Naive thymus-derived CD4-positive, alpha-beta T cell (primary cell): ENCODE results near the gene TRAF7. TPM values are rescaled to one million over a fixed set of nuclear protein-coding genes. Genes with fewer than 3 reads are reported as not detected.

Experiments
- ATAC-seq: fragments of 150-1000 bp; cut with Tn5 transposase; 2 replicates; pipeline ENCODE4 v1.10.0; 2021; ENCODE audit warnings: mild to moderate bottlenecking, moderate library complexity
- CTCF ChIA-PET: fragments of 350-600 bp; sonication (Branson Sonifier 250); formaldehyde crosslinking; loops from one replicate; lab custom pipeline; 2021; ENCODE audit warnings: antibody characterized with exemption; lab: Charles Lee
- POLR2A ChIA-PET: fragments of 350-600 bp; sonication (Branson Sonifier 250); formaldehyde crosslinking; loops from one replicate; lab custom pipeline; 2021; ENCODE audit warnings: antibody characterized with exemption, inconsistent platforms; lab: Charles Lee
- DNase-seq, 9 donors: peaks; one replicate each; pipeline versions ENCODE4 v3.0.0 to v3.0.0-alpha.2; 2020 to 2022; ENCODE audit warnings: mixed read lengths in 1 of 9
- H3K27ac ChIP-seq: one replicate; pipeline ENCODE4 v1.7.0; 2013; ENCODE audit warnings: mild to moderate bottlenecking, low read depth, low read length, moderate library complexity
- H3K27me3 ChIP-seq, 2 donors: one replicate each; pipeline ENCODE4 v1.7.0; 2013; ENCODE audit warnings: low read length in 2 of 2, mild to moderate bottlenecking in 2 of 2, moderate library complexity in 2 of 2; ENCODE audit not compliant: control insufficient read depth in 2 of 2, insufficient read depth in 2 of 2
- H3K36me3 ChIP-seq, 3 experiments: 1 replicate in 2 of 3; 2 replicates in 1 of 3; pipeline ENCODE4 v1.7.0; 2013; ENCODE audit warnings: low read length in 3 of 3, mild to moderate bottlenecking in 3 of 3, moderate library complexity in 1 of 3; ENCODE audit not compliant: insufficient read depth in 3 of 3, control insufficient read depth in 2 of 3
- H3K4me1 ChIP-seq, 2 donors: one replicate each; pipeline ENCODE4 v1.7.0; 2013; ENCODE audit warnings: low read length in 2 of 2, mild to moderate bottlenecking in 2 of 2, moderate library complexity in 1 of 2; ENCODE audit not compliant: control insufficient read depth in 2 of 2, insufficient read depth in 2 of 2
- H3K4me3 ChIP-seq: 2 replicates; pipeline ENCODE4 v1.7.0; 2013; ENCODE audit warnings: mild to moderate bottlenecking, low read length
- H3K9me3 ChIP-seq, 3 experiments: 1 replicate in 2 of 3; 2 replicates in 1 of 3; pipeline ENCODE4 v1.7.0; 2013; ENCODE audit warnings: low read length in 3 of 3; ENCODE audit not compliant: control insufficient read depth in 2 of 3
- H3K27ac Mint-ChIP-seq, 9 donors: one replicate each; pipeline ENCODE4 v1.8.0; 2020 to 2022; ENCODE audit warnings: mixed read lengths in 9 of 9, mild to moderate bottlenecking in 8 of 9, moderate library complexity in 5 of 9, inconsistent platforms in 2 of 9
- H3K27me3 Mint-ChIP-seq, 5 donors: one replicate each; pipeline ENCODE4 v1.8.0; 2021 to 2022; ENCODE audit warnings: mixed read lengths in 5 of 5, mild to moderate bottlenecking in 1 of 5
- H3K36me3 Mint-ChIP-seq, 5 donors: one replicate each; pipeline ENCODE4 v1.8.0; 2020 to 2022; ENCODE audit warnings: mixed read lengths in 5 of 5, mild to moderate bottlenecking in 3 of 5, inconsistent platforms in 1 of 5
- H3K4me1 Mint-ChIP-seq, 7 donors: one replicate each; pipeline ENCODE4 v1.8.0; 2020 to 2022; ENCODE audit warnings: mixed read lengths in 7 of 7, mild to moderate bottlenecking in 3 of 7, inconsistent platforms in 1 of 7
- H3K4me3 Mint-ChIP-seq, 10 donors: one replicate each; pipeline ENCODE4 v1.8.0; 2020 to 2022; ENCODE audit warnings: mild to moderate bottlenecking in 10 of 10, mixed read lengths in 10 of 10, moderate library complexity in 6 of 10, inconsistent platforms in 2 of 10
- H3K9me3 Mint-ChIP-seq, 11 donors: one replicate each; pipeline ENCODE4 v1.8.0; 2020 to 2022; ENCODE audit warnings: mixed read lengths in 11 of 11, mild to moderate bottlenecking in 4 of 11, inconsistent platforms in 1 of 11, moderate library complexity in 1 of 11
- intact Hi-C, 2 donors: fragments of 100-400 bp; cut with micrococcal nuclease; formaldehyde crosslinking; loops; one replicate each; pipeline ENCODE4 v1.15.1; 2023
- microRNA-seq: library from miRNA; unstranded; fragments of <30 nt; microRNA quantifications from one replicate; pipeline ENCODE4 v1.2.0, GENCODE V29; 2022; ENCODE audit warnings: borderline microRNAs expressed
- polyA plus RNA-seq, 2 donors: library from polyadenylated mRNA; unstranded; fragments of 300-500 nt; fragmentation: Illumina TruSeq; gene quantifications; one replicate each; pipeline ENCODE4 v1.2.3, GENCODE V29; 2021
- total RNA-seq, 6 experiments: library from RNA in 5 of 6; stranded (reverse) in 5 of 6; gene quantifications; 1 replicate in 5 of 6; 2 replicates in 1 of 6; pipeline ENCODE4 v1.2.3 and lab custom pipeline; 2021 to 2026

Gene TRAF7
- total and polyA plus RNA-seq, 7 experiments from 2014 or later: 4.8 to 58.3 (median 34.8) TPM

GRCh38 chr16:2223221-2223941 lies 67.8 kb downstream of the TRAF7 start, which contains the start of gene E4F1:
Gene E4F1, plus strand, starts transcription at chr16:2223591. Its CDS starts 23 bp downstream, at chr16:2223614.
- Mint-ChIP-seq H3K27ac (peak within 1 kb of the TSS; percentile 45 to 92 (median 86)), H3K27me3 (peaks cover 0 to 3% (median 0%) of the 10 kb centered on the region in 5 donors), H3K9me3 (no peaks in the 10 kb centered on the region), H3K36me3 (peaks cover 0 to 7% (median 0%) of the 10 kb centered on the region in 5 donors), H3K4me3 (peak within 1 kb of the TSS; percentile 79 to 91 (median 88)), H3K4me1 (peaks cover 0 to 25% (median 19%) of the 10 kb centered on the region in 7 donors)
- ATAC-seq: peak; percentile 99
- DNase-seq: peak; percentile 91 to 99 (median 97)
- Histone ChIP-seq H3K27ac (peak within 1 kb of the TSS; percentile 81), H3K36me3 (peaks cover 0 to 24% (median 0%) of the 10 kb centered on the region in 3 experiments), H3K4me3 (peak within 1 kb of the TSS; percentile 81), H3K27me3 (no peaks in the 10 kb centered on the region), H3K4me1 (peaks cover 7 to 9% of the 10 kb centered on the region in 2 donors), H3K9me3 (no peaks in the 10 kb centered on the region)
- POLR2A ChIA-PET: interaction anchor here (0.6 to 1.8 kb wide), 7 partner anchors 9 to 69 kb away, joined by 3 to 12 read pairs (median 4); partner anchors contain the start of genes MLST8, PGP and TRAF7
- CTCF ChIA-PET: no interaction called here
- intact Hi-C loops: loop anchor here (1.0 to 10.0 kb wide), 14 partner anchors 8 to 309 kb away; partner anchors contain the start of genes CCNF (in 2 of the 2), ECI1 (in 2 of the 2), MLST8 (in 2 of the 2) and RNPS1 (in 2 of the 2)

- Histone ChIP-seq H3K36me3 (peaks cover 0 to 30% (median 4%) of the 10 kb centered on the region in 3 experiments), H3K9me3 (no peaks in the 10 kb centered on the region), H3K4me3 (peak overlapping the region; percentile 81), H3K27me3 (no peaks in the 10 kb centered on the region), H3K4me1 (peaks cover 7 to 9% of the 10 kb centered on the region in 2 donors), H3K27ac (peak overlapping the region; percentile 81)
- H3K9me3 Mint-ChIP-seq: no peaks in the 10 kb centered on the region
- POLR2A ChIA-PET: interaction anchor here (0.6 to 1.8 kb wide), 5 partner anchors 9 to 70 kb away, joined by 3 to 12 read pairs (median 4); partner anchors contain the start of genes PGP and TRAF7
- H3K36me3 Mint-ChIP-seq: peaks cover 0 to 7% (median 0%) of the 10 kb centered on the region in 5 donors
- peak in 1 of 9 donors; percentile 51 for DNase-seq
- intact Hi-C loops: loop anchor here (1.0 to 10.0 kb wide), 14 partner anchors 9 to 308 kb away; partner anchors contain the start of genes CCNF (in 2 of the 2), ECI1 (in 2 of the 2), MLST8 (in 2 of the 2) and RNPS1 (in 2 of the 2)
- CTCF ChIA-PET: no interaction called here
- ATAC-seq: peak; percentile 5
- peak overlapping the region; percentile 79 to 91 (median 87) for H3K4me3 Mint-ChIP-seq
- peaks cover 0 to 25% (median 19%) of the 10 kb centered on the region in 7 donors for H3K4me1 Mint-ChIP-seq
- peak overlapping the region in 7 of 9 donors; percentile 43 to 83 (median 76) for H3K27ac Mint-ChIP-seq
- H3K27me3 Mint-ChIP-seq: peaks cover 0 to 3% (median 0%) of the 10 kb centered on the region in 5 donors
Measured at GRCh38 chr16:2223942-2224486, 68.4 kb downstream of the TRAF7 start.

GRCh38 chr16:2226245-2226793 lies 70.7 kb downstream of the TRAF7 start:
- H3K9me3 Mint-ChIP-seq: no peaks in the 10 kb centered on the region
- peak overlapping the region in 7 of 10 donors; percentile 19 to 65 (median 29) for H3K4me3 Mint-ChIP-seq
- Histone ChIP-seq H3K4me1 (peaks cover 7 to 9% of the 10 kb centered on the region in 2 donors), H3K27me3 (no peaks in the 10 kb centered on the region), H3K36me3 (peaks cover 0 to 53% (median 10%) of the 10 kb centered on the region in 3 experiments), H3K9me3 (no peaks in the 10 kb centered on the region), H3K27ac (no peak overlapping the region), H3K4me3 (no peak overlapping the region)
- peaks cover 0 to 25% (median 19%) of the 10 kb centered on the region in 7 donors for H3K4me1 Mint-ChIP-seq
- ChIA-PET POLR2A (interaction anchor here (0.6 to 1.6 kb wide), 6 partner anchors 10 to 1230 kb away, joined by 3 to 5 read pairs (median 4); partner anchors contain the start of genes ECI1, NUBP2, PGP and SPSB3), CTCF (no interaction called here)
- ATAC-seq (no peak), DNase-seq (no peak)
- peaks cover 0 to 3% (median 0%) of the 10 kb centered on the region in 5 donors for H3K27me3 Mint-ChIP-seq
- intact Hi-C loops: loop anchor here (10.0 kb wide), 2 partner anchors 232 to 288 kb away; partner anchors contain the start of gene ATP6V0C (in 1 of the 2)
- H3K36me3 Mint-ChIP-seq: peaks cover 0 to 12% (median 0%) of the 10 kb centered on the region in 5 donors
- H3K27ac Mint-ChIP-seq: no peak overlapping the region

- POLR2A ChIA-PET: interaction anchor here (0.6 to 1.6 kb wide), 4 partner anchors 11 to 495 kb away, joined by 3 to 5 read pairs (median 4); partner anchors contain the start of genes ECI1 and PGP
- H3K27ac ChIP-seq: no peak overlapping the region
- no peak for ATAC-seq
- peaks cover 0 to 59% (median 15%) of the 10 kb centered on the region in 3 experiments for H3K36me3 ChIP-seq
- peaks cover 0 to 13% (median 0%) of the 10 kb centered on the region in 5 donors for H3K36me3 Mint-ChIP-seq
- H3K4me1 ChIP-seq: peaks cover 7 to 9% of the 10 kb centered on the region in 2 donors
- intact Hi-C loops: loop anchor here (10.0 kb wide), 2 partner anchors 232 to 288 kb away; partner anchors contain the start of gene ATP6V0C (in 1 of the 2)
- no peak overlapping the region for H3K27ac Mint-ChIP-seq
- no peak overlapping the region for H3K4me3 ChIP-seq
- H3K9me3 ChIP-seq: no peaks in the 10 kb centered on the region
- CTCF ChIA-PET: no interaction called here
- H3K4me1 Mint-ChIP-seq: peaks cover 0 to 25% (median 19%) of the 10 kb centered on the region in 7 donors
- no peaks in the 10 kb centered on the region for H3K27me3 ChIP-seq
- no peaks in the 10 kb centered on the region for H3K9me3 Mint-ChIP-seq
- DNase-seq: no peak
- H3K4me3 Mint-ChIP-seq: peak overlapping the region in 2 of 10 donors; percentile 21 to 25
- H3K27me3 Mint-ChIP-seq: peaks cover 0 to 3% (median 0%) of the 10 kb centered on the region in 5 donors
Measured at GRCh38 chr16:2226918-2227317, 71.3 kb downstream of the TRAF7 start.

Small RNA genes within 50 kb of the gene (microRNA-seq; reads per million reads assigned to microRNA genes)
- gene MIR3180-5: not detected
- not detected for gene MIR4516
- gene MIR6511B1: not detected

Other genes with a start within 250 kb of the TRAF7 start
- not detected for gene HS3ST6, start 237.4 kb upstream of the TRAF7 start, total RNA-seq
- gene HS3ST6, start 237.4 kb upstream of the TRAF7 start, polyA plus RNA-seq: not detected
- 10 to 100 TPM in 2 of 5 experiments, 1 to 10 TPM in 3; 5.5 to 27.0 (median 8.2) TPM for gene MSRB1, start 212.6 kb upstream of the TRAF7 start, total RNA-seq
- 10 to 100 TPM; 15.6 to 15.8 TPM for gene MSRB1, start 212.6 kb upstream of the TRAF7 start, polyA plus RNA-seq
- not detected for gene RPL3L, start 201.1 kb upstream of the TRAF7 start, total RNA-seq
- not detected for gene RPL3L, start 201.1 kb upstream of the TRAF7 start, polyA plus RNA-seq
- gene NDUFB10, start 196.2 kb upstream of the TRAF7 start, total RNA-seq: 100 to 1,000 TPM in 1 of 5 experiments, 10 to 100 TPM in 4; 40.0 to 114 (median 71.1) TPM
- gene NDUFB10, start 196.2 kb upstream of the TRAF7 start, polyA plus RNA-seq: 100 to 1,000 TPM; 166 to 180 TPM
- gene RPS2, start 191.0 kb upstream of the TRAF7 start, total RNA-seq: 1,000 to 10,000 TPM; 2,562 to 3,376 (median 2,918) TPM
- gene RPS2, start 191.0 kb upstream of the TRAF7 start, polyA plus RNA-seq: 1,000 to 10,000 TPM; 7,065 to 7,254 TPM
- gene RNF151, start 188.9 kb upstream of the TRAF7 start, total RNA-seq: under 1 TPM in 1 of 5 experiments, not detected in 4; 0.51 TPM
- gene RNF151, start 188.9 kb upstream of the TRAF7 start, polyA plus RNA-seq: not detected
- gene TBL3, start 183.7 kb upstream of the TRAF7 start, total RNA-seq: 10 to 100 TPM; 17.2 to 45.2 (median 27.6) TPM
- gene TBL3, start 183.7 kb upstream of the TRAF7 start, polyA plus RNA-seq: 10 to 100 TPM; 59.4 to 89.8 TPM
- 1 to 10 TPM in 1 of 5 experiments, under 1 TPM in 4; 0.24 to 1.3 (median 0.79) TPM for gene NOXO1, start 174.3 kb upstream of the TRAF7 start, total RNA-seq
- under 1 TPM; 0.17 to 0.29 TPM for gene NOXO1, start 174.3 kb upstream of the TRAF7 start, polyA plus RNA-seq
- 10 to 100 TPM; 14.0 to 28.2 (median 18.1) TPM for gene GFER, start 171.6 kb upstream of the TRAF7 start, total RNA-seq
- 10 to 100 TPM; 19.6 to 30.8 TPM for gene GFER, start 171.6 kb upstream of the TRAF7 start, polyA plus RNA-seq
- gene SYNGR3, start 165.8 kb upstream of the TRAF7 start, total RNA-seq: 1 to 10 TPM in 2 of 5 experiments, under 1 TPM in 3; 0.49 to 8.8 (median 0.80) TPM
- gene SYNGR3, start 165.8 kb upstream of the TRAF7 start, polyA plus RNA-seq: 1 to 10 TPM in 1 of 2 donors, under 1 TPM in 1; 0.92 to 1.6 TPM
- 10 to 100 TPM; 44.3 to 63.2 (median 49.8) TPM for gene ZNF598, start 146.0 kb upstream of the TRAF7 start, total RNA-seq
- 1 to 10 TPM; 1.9 to 9.4 TPM for gene ZNF598, start 146.0 kb upstream of the TRAF7 start, polyA plus RNA-seq
- gene NPW, start 136.0 kb upstream of the TRAF7 start, total RNA-seq: 1 to 10 TPM in 1 of 5 experiments, under 1 TPM in 1, not detected in 3; 0.53 to 1.7 TPM
- not detected for gene NPW, start 136.0 kb upstream of the TRAF7 start, polyA plus RNA-seq
- gene NHERF2, start 128.9 kb upstream of the TRAF7 start, total RNA-seq: 1 to 10 TPM; 2.5 to 3.8 (median 3.6) TPM
- gene NHERF2, start 128.9 kb upstream of the TRAF7 start, polyA plus RNA-seq: under 1 TPM; 0.33 to 0.56 TPM
- gene NTHL1, start 107.9 kb upstream of the TRAF7 start, total RNA-seq: 10 to 100 TPM in 1 of 5 experiments, 1 to 10 TPM in 4; 4.4 to 27.0 (median 7.5) TPM
- 10 to 100 TPM; 16.3 to 17.5 TPM for gene NTHL1, start 107.9 kb upstream of the TRAF7 start, polyA plus RNA-seq
- 100 to 1,000 TPM; 126 to 155 (median 147) TPM for gene TSC2, start 107.8 kb upstream of the TRAF7 start, total RNA-seq
- gene TSC2, start 107.8 kb upstream of the TRAF7 start, polyA plus RNA-seq: 10 to 100 TPM; 27.5 to 53.6 TPM
- gene PKD1, start 19.9 kb upstream of the TRAF7 start, total RNA-seq: 100 to 1,000 TPM in 2 of 5 experiments, 10 to 100 TPM in 3; 82.8 to 153 (median 98.3) TPM
- gene PKD1, start 19.9 kb upstream of the TRAF7 start, polyA plus RNA-seq: 1 to 10 TPM; 4.9 to 9.8 TPM
- gene RAB26, start 7.2 kb upstream of the TRAF7 start, total RNA-seq: under 1 TPM in 1 of 5 experiments, not detected in 4; 0.86 TPM
- under 1 TPM; 0.29 to 0.66 TPM for gene RAB26, start 7.2 kb upstream of the TRAF7 start, polyA plus RNA-seq
- under 1 TPM in 1 of 5 experiments, not detected in 4; 0.19 TPM for gene CASKIN1, start 40.8 kb downstream of the TRAF7 start, total RNA-seq
- not detected for gene CASKIN1, start 40.8 kb downstream of the TRAF7 start, polyA plus RNA-seq
- gene MLST8, start 49.7 kb downstream of the TRAF7 start, total RNA-seq: 10 to 100 TPM; 25.1 to 41.2 (median 35.5) TPM
- 10 to 100 TPM; 20.7 to 36.4 TPM for gene MLST8, start 49.7 kb downstream of the TRAF7 start, polyA plus RNA-seq
- 10 to 100 TPM in 4 of 5 experiments, 1 to 10 TPM in 1; 5.7 to 44.3 (median 16.0) TPM for gene BRICD5, start 55.1 kb downstream of the TRAF7 start, total RNA-seq
- under 1 TPM in 1 of 2 donors, not detected in 1; 0.22 TPM for gene BRICD5, start 55.1 kb downstream of the TRAF7 start, polyA plus RNA-seq
- gene PGP, start 59.1 kb downstream of the TRAF7 start, total RNA-seq: 10 to 100 TPM in 3 of 5 experiments, 1 to 10 TPM in 2; 7.7 to 26.5 (median 20.4) TPM
- 10 to 100 TPM in 1 of 2 donors, 1 to 10 TPM in 1; 6.0 to 12.9 TPM for gene PGP, start 59.1 kb downstream of the TRAF7 start, polyA plus RNA-seq
- gene E4F1, start 67.8 kb downstream of the TRAF7 start, total RNA-seq: 10 to 100 TPM; 31.3 to 45.6 (median 36.8) TPM
- gene E4F1, start 67.8 kb downstream of the TRAF7 start, polyA plus RNA-seq: 10 to 100 TPM; 12.6 to 25.6 TPM
- gene DNASE1L2, start 80.7 kb downstream of the TRAF7 start, total RNA-seq: 1 to 10 TPM in 3 of 5 experiments, under 1 TPM in 2; 0.34 to 3.8 (median 2.2) TPM
- not detected for gene DNASE1L2, start 80.7 kb downstream of the TRAF7 start, polyA plus RNA-seq
- gene ECI1, start 95.8 kb downstream of the TRAF7 start, total RNA-seq: 10 to 100 TPM; 19.9 to 29.3 (median 26.8) TPM
- 10 to 100 TPM; 39.9 to 44.2 TPM for gene ECI1, start 95.8 kb downstream of the TRAF7 start, polyA plus RNA-seq
- 100 to 1,000 TPM; 136 to 250 (median 220) TPM for gene RNPS1, start 112.3 kb downstream of the TRAF7 start, total RNA-seq
- gene RNPS1, start 112.3 kb downstream of the TRAF7 start, polyA plus RNA-seq: 100 to 1,000 TPM; 199 to 293 TPM
- gene ABCA3, start 184.9 kb downstream of the TRAF7 start, total RNA-seq: 10 to 100 TPM in 1 of 5 experiments, 1 to 10 TPM in 4; 7.0 to 10.0 (median 8.1) TPM
- 1 to 10 TPM; 1.7 to 1.8 TPM for gene ABCA3, start 184.9 kb downstream of the TRAF7 start, polyA plus RNA-seq